Measurements from ENCODE around the gene WASF2. TPM values are rescaled to one million over a fixed set of nuclear protein-coding genes. Genes with fewer than 3 reads are reported as not detected.

The WASF2 gene
- total RNA-seq, 1 experiment from 2014 or later: 65.9 TPM

GRCh38 chr1:27499142-27499541 lies 9.2 kb upstream of the WASF2 start:
- Mint-ChIP-seq H3K4me3 (no peak overlapping the region), H3K36me3 (ENCODE audit: insufficient read depth in 1 of 3, low read depth in 3 of 3) (0 out of 7 replicates have a peak, but pooled peaks cover 0 to 3% (median 0%) of the 10 kb centered on the region in 3 experiments), H3K27ac (no peak overlapping the region), H3K9me3 (peaks cover 0 to 1% of the 10 kb centered on the region in 2 experiments; a peak in 2 of 5 replicates), H3K27me3 (ENCODE audit: low read depth) (no peaks in the 10 kb centered on the region; the same call in 1 of the 2 replicates), H3K4me1 (peaks cover 15 to 25% of the 10 kb centered on the region in 2 experiments)
- Histone ChIP-seq H2BK15ac (ENCODE audit: low read depth, low read length) (no peak overlapping the region), H3K4ac (ENCODE audit: low read depth, low read length) (no peak overlapping the region), H3K56ac (ENCODE audit: insufficient read length, low read depth, low read length) (no peak overlapping the region), H3K79me1 (ENCODE audit: insufficient read depth, low read depth, low read length, poor library complexity, severe bottlenecking) (no peaks in the 10 kb centered on the region), H3K27ac (ENCODE audit: insufficient read length, low read depth, low read length) (no peak overlapping the region), H3K18ac (ENCODE audit: insufficient read length, low read depth, low read length) (no peak overlapping the region), H2AFZ (ENCODE audit: low read length) (no peak overlapping the region), H3K23ac (ENCODE audit: insufficient read length, low read depth, low read length) (no peak overlapping the region), H2AK5ac (ENCODE audit: insufficient read length, low read length) (no peak overlapping the region), H4K20me1 (ENCODE audit: control insufficient read depth, insufficient read depth, insufficient read length) (no peaks in the 10 kb centered on the region), H2BK12ac (ENCODE audit: insufficient read length, low read depth, low read length) (no peak overlapping the region), H4K8ac (replicated peaks; ENCODE audit: insufficient read length, low read depth, low read length) (no peak overlapping the region), H2BK5ac (ENCODE audit: insufficient read length, low read length) (no peak overlapping the region), H4K91ac (ENCODE audit: insufficient read length, low read depth, low read length) (no peak overlapping the region), H3K23me2 (ENCODE audit: insufficient read length, low read depth, low read length, poor library complexity, severe bottlenecking) (no peaks in the 10 kb centered on the region), H3K14ac (ENCODE audit: insufficient read depth, low read length) (no peak overlapping the region), H3K4me2 (ENCODE audit: insufficient read depth, insufficient read length, low read length) (no peak overlapping the region), H3K9ac (ENCODE audit: extremely low read depth, insufficient read length, low read length) (no peak overlapping the region), H2BK120ac (ENCODE audit: low read depth, low read length, poor library complexity, severe bottlenecking) (no peak overlapping the region), H4K5ac (ENCODE audit: insufficient read length, low read depth, low read length) (no peak overlapping the region), H3K79me2 (ENCODE audit: insufficient read depth, low read length) (no peaks in the 10 kb centered on the region), H3K27me3 (ENCODE audit: insufficient read depth, low read length) (no peaks in the 10 kb centered on the region), H3K4me1 (ENCODE audit: insufficient read depth, low read length) (peaks cover 4% of the 10 kb centered on the region), H3T11ph (ENCODE audit: low read length) (no peak overlapping the region), H3K9me3 (ENCODE audit: control insufficient read depth, low read depth, low read length) (no peaks in the 10 kb centered on the region), H2BK20ac (ENCODE audit: low read depth, low read length, poor library complexity, severe bottlenecking) (no peak overlapping the region)
- no CpG with 5 or more reads among the region's 2 CpGs for WGBS (ENCODE audit: extremely low coverage, insufficient read length, low lambda C conversion rate)
- no peak for DNase-seq
- TF ChIP-seq CTCF (conservative IDR thresholded peaks at IDR 0.05): no peak
